H1 (cell line): ENCODE data around the gene GATC. TPM values are rescaled to one million over a fixed set of nuclear protein-coding genes. Genes with fewer than 3 reads are reported as not detected.

Source experiments
- BRCA1 ChIP-seq: IDR thresholded peaks from 2 replicates; pipeline ENCODE4 v1.6.1; 2012; ENCODE audit warnings: low read depth, low read length, improper control_type of control experiment
- HDAC6 ChIP-seq: IDR thresholded peaks from one replicate; pipeline ENCODE4 v1.7.1; 2012; ENCODE audit warnings: low read depth, mild to moderate bottlenecking, inconsistent platforms, low read length, moderate library complexity
- JUND ChIP-seq: IDR thresholded peaks from 2 replicates; pipeline ENCODE4 v1.6.1; 2011; ENCODE audit warnings: mild to moderate bottlenecking, improper control_type of control experiment, low read length
- polyA plus RNA-seq, 7 experiments: library from polyadenylated mRNA; depleted of rRNA in 3 of 7; stranded (reverse) in 5 of 7; unstranded in 2 of 7; fragments of >200 nt in 5 of 7; fragments of 200-250 nt in 2 of 7; gene quantifications; 1 replicate in 5 of 7; 2 replicates in 1 of 7; 4 replicates in 1 of 7; pipeline versions ENCODE4 v1.2.1 to v1.2.3, GENCODE V29; 2011 to 2013; ENCODE audit warnings: missing spikeins in 2 of 7, mixed read lengths in 2 of 7
- total RNA-seq: library from RNA; stranded (reverse); fragmentation: NEBNext Ultra II Directional; extraction: Animal tissue kit (Norgen Biotek cat#: 25700); gene quantifications from 2 replicates; pipeline ENCODE4 v1.2.1, GENCODE V29; 2021

The GATC gene
- total and polyA plus RNA-seq, 2 of the 8 experiments (the other 6 are each of a cell fraction or from before 2014, with no cell fraction given), result 13.2 to 30.4 TPM

DNA sequence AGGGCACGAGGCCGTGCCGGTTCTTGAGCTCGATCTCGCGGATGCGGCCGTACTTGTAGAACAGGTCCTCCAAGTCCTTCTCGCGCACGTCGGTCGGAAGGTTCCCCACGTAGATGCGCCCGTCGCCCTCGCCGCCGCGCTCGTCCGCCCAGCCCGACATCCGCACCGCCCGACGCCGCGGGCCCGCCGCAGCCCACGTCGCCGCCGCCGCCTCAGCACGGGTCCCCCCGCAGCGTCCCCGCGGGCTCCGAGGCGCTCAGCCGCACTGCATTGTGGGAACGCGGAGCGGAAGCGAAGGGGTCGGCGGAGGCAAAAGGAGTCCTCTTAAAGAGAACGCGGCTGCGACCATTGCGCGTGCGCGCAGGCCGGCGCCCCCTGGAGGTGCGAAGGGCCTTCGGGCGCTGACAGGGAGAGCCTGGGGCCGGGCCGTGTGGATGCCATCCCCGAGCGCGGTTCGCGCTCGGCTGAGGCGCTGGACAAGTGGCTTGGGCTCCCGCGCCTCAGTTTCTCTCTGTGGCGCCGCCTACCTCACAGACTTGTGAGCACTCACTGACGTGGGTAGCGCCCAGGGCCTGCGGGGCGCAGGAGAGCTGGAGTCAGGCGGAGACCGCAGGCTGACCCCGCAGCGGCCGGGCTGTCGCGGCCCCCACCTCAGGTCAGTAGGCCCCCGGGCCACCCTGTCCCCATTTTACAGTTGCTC lies 23.4 kb downstream of the GATC start, which contains the start of gene SRSF9 (continued):
- no peak for TF ChIP-seq BRCA1
- TF ChIP-seq JUND, result no peak
- TF ChIP-seq HDAC6, result no peak
